SK-N-SH (cell line): ENCODE results near the gene TP53I3. TPM values are rescaled to one million over a fixed set of nuclear protein-coding genes. Genes with fewer than 3 reads are reported as not detected.
A peak's percentile ranks its signal among the peaks of the same experiment; 100 is the strongest.

Source experiments
- CTCF ChIA-PET: fragments of 300-600, 350-600 bp; formaldehyde crosslinking; extraction: SDS; loops from one replicate; lab custom pipeline; 2021; lab: Yijun Ruan, JAX
- POLR2A ChIA-PET: fragments of 350-600 bp; sonication (Branson Sonifier 250); formaldehyde crosslinking; extraction: SDS; loops from one replicate; lab custom pipeline; 2020; ENCODE audit warnings: antibody characterized with exemption, inconsistent platforms; lab: Yijun Ruan, JAX
- DNase-seq: peaks from one replicate; pipeline ENCODE4 v3.0.0; 2012
- H2AFZ ChIP-seq: fragments of 200-600 bp; sonication (generic); 2 replicates; pipeline ENCODE4 v1.8.1; 2016; ENCODE audit warnings: antibody characterized with exemption, mild to moderate bottlenecking, low read depth
- H3F3A ChIP-seq: fragments of 200-600 bp; sonication (generic); replicated peaks from 2 replicates; pipeline ENCODE3; 2016; ENCODE audit warnings: antibody characterized with exemption, mild to moderate bottlenecking; ENCODE audit not compliant: insufficient read depth
- H3K27ac ChIP-seq, 2 experiments: fragments of 200-500 bp in 1 of 2; fragments of 200-600 bp in 1 of 2; sonication (Bioruptor generic) in 1 of 2; sonication (generic), shearing (Covaris generic) in 1 of 2; 2 replicates each; pipeline versions ENCODE4 v1.5.1 to v1.6.1; 2014 to 2016; ENCODE audit warnings: low read depth in 2 of 2, inconsistent platforms in 1 of 2, low read length in 1 of 2, mild to moderate bottlenecking in 1 of 2, mixed read lengths in 1 of 2
- H3K27me3 ChIP-seq: fragments of 200-600 bp; sonication (generic), shearing (Covaris generic); 2 replicates; pipeline ENCODE4 v1.6.1; 2016; ENCODE audit warnings: mixed run types; ENCODE audit not compliant: insufficient read depth
- H3K36me3 ChIP-seq, 2 experiments: fragments of 200-500 bp in 1 of 2; fragments of 200-600 bp in 1 of 2; sonication (Bioruptor generic) in 1 of 2; sonication (generic) in 1 of 2; replicated peaks in 1 of 2; 2 replicates each; pipeline versions ENCODE3 to v1.5.1; 2014 to 2016; ENCODE audit warnings: low read length in 1 of 2, mild to moderate bottlenecking in 1 of 2; ENCODE audit not compliant: insufficient read depth in 2 of 2, control insufficient read depth in 1 of 2
- H3K4me1 ChIP-seq, 2 experiments: fragments of 200-500 bp in 1 of 2; fragments of 200-600 bp in 1 of 2; sonication (Bioruptor generic) in 1 of 2; sonication (generic), shearing (Covaris generic) in 1 of 2; 2 replicates each; pipeline versions ENCODE4 v1.5.1 to v1.6.1; 2014 to 2016; ENCODE audit warnings: low read depth in 1 of 2, low read length in 1 of 2, mixed run types in 1 of 2; ENCODE audit not compliant: insufficient read depth in 2 of 2, control insufficient read depth in 1 of 2
- H3K4me2 ChIP-seq: fragments of 200-600 bp; sonication (generic), shearing (Covaris generic); 2 replicates; pipeline ENCODE4 v1.6.1; 2017; ENCODE audit warnings: mixed run types
- H3K4me3 ChIP-seq, 2 experiments: fragments of 200-500 bp in 1 of 2; fragments of 200-600 bp in 1 of 2; sonication (Bioruptor generic) in 1 of 2; sonication (generic), shearing (Covaris generic) in 1 of 2; 2 replicates each; pipeline versions ENCODE4 v1.5.1 to v1.8.1; 2014 to 2016; ENCODE audit warnings: low read depth in 2 of 2, inconsistent platforms in 1 of 2, low read length in 1 of 2, mild to moderate bottlenecking in 1 of 2, mixed read lengths in 1 of 2, moderate library complexity in 1 of 2
- H3K79me2 ChIP-seq: fragments of 200-600 bp; sonication (generic); 2 replicates; pipeline ENCODE4 v1.8.1; 2017; ENCODE audit warnings: mild to moderate bottlenecking; ENCODE audit not compliant: insufficient read depth
- H3K9ac ChIP-seq: fragments of 200-600 bp; sonication (generic); 2 replicates; pipeline ENCODE4 v1.6.1; 2017; ENCODE audit warnings: mixed run types
- H3K9me2 ChIP-seq: fragments of 200-600 bp; sonication (generic); 2 replicates; pipeline ENCODE4 v1.6.1; 2017; ENCODE audit warnings: mixed run types
- H3K9me3 ChIP-seq: fragments of 200-600 bp; sonication (generic); 2 replicates; pipeline ENCODE4 v1.6.1; 2017; ENCODE audit warnings: mixed run types, mild to moderate bottlenecking, moderate library complexity
- H4K20me1 ChIP-seq: fragments of 200-600 bp; sonication (generic); 2 replicates; pipeline ENCODE4 v1.6.1; 2017; ENCODE audit warnings: mild to moderate bottlenecking, mixed run types; ENCODE audit not compliant: insufficient read depth
- CHD2 ChIP-seq: fragments of 150-350 bp; IDR thresholded peaks from 2 replicates; pipeline ENCODE4 v1.6.1; 2018; ENCODE audit warnings: low read length; ENCODE audit not compliant: partially characterized antibody
- ELF1 ChIP-seq: IDR thresholded peaks from 2 replicates; pipeline ENCODE4 v1.4.0; 2012
- EP300 ChIP-seq, 2 experiments: IDR thresholded peaks; 2 replicates each; pipeline versions ENCODE4 v1.4.0 to v1.6.1; 2012; ENCODE audit warnings: borderline replicate concordance in 1 of 2, low read depth in 1 of 2, low read length in 1 of 2
- FOXJ3 ChIP-seq: sonication (generic); formaldehyde crosslinking; IDR thresholded peaks from 2 replicates; pipeline ENCODE4 v1.5.1; 2020; ENCODE audit warnings: mild to moderate bottlenecking, missing genetic modification reagents
- GABPA ChIP-seq: IDR thresholded peaks from 2 replicates; pipeline ENCODE4 v1.4.0; 2012; ENCODE audit warnings: low read depth, mild to moderate bottlenecking
- JUND ChIP-seq: IDR thresholded peaks from 2 replicates; pipeline ENCODE4 v1.4.0; 2012
- MEF2A ChIP-seq: IDR thresholded peaks from 2 replicates; pipeline ENCODE4 v1.4.0; 2012; ENCODE audit warnings: low read depth, borderline replicate concordance
- MXI1 ChIP-seq: IDR thresholded peaks from 2 replicates; pipeline ENCODE4 v1.6.1; 2012; ENCODE audit warnings: mild to moderate bottlenecking, low read depth, low read length, improper control_type of control experiment
- NFIC ChIP-seq: IDR thresholded peaks from 2 replicates; pipeline ENCODE4 v1.4.0; 2012; ENCODE audit warnings: borderline replicate concordance
- RCOR1 ChIP-seq: fragments of 150-350 bp; IDR thresholded peaks from 2 replicates; pipeline ENCODE4 v1.6.1; 2017; ENCODE audit warnings: antibody characterized with exemption, low read length
- RXRA ChIP-seq: IDR thresholded peaks from 2 replicates; pipeline ENCODE4 v1.4.0; 2012; ENCODE audit warnings: low read depth, mild to moderate bottlenecking, borderline replicate concordance
- TEAD4 ChIP-seq: IDR thresholded peaks from 2 replicates; pipeline ENCODE4 v1.4.0; 2012; ENCODE audit warnings: mild to moderate bottlenecking, borderline replicate concordance; ENCODE audit not compliant: insufficient read depth
- YY1 ChIP-seq: IDR thresholded peaks from 2 replicates; pipeline ENCODE4 v1.4.0; 2012; ENCODE audit warnings: low read depth, mild to moderate bottlenecking
- WGBS: methylation state at CpG from one replicate; pipeline ENCODE4 v1.1.6; 2017; ENCODE audit warnings: low lambda C conversion rate; 5-methylcytosine and 5-hydroxymethylcytosine counted together
- polyA plus RNA-seq, 3 experiments: library from polyadenylated mRNA; depleted of rRNA; stranded (reverse); fragments of >200 nt; gene quantifications; 2 replicates each; pipeline ENCODE4 v1.2.3, GENCODE V29; 2012
- TF ChIP-seq, protein P1 (sequence below): fragments of 150-350 bp; IDR thresholded peaks from 2 replicates; pipeline ENCODE4 v1.6.1; 2016; ENCODE audit warnings: mild to moderate bottlenecking, low read depth, low read length
- TF ChIP-seq, protein P2 (sequence below): fragments of 150-350 bp; IDR thresholded peaks from 2 replicates; pipeline ENCODE4 v1.6.1; 2017; ENCODE audit warnings: antibody characterized with exemption, low read length, low read depth, borderline replicate concordance
- TF ChIP-seq, protein P3 (sequence below): IDR thresholded peaks from 2 replicates; pipeline ENCODE4 v1.4.0; 2012; ENCODE audit warnings: low read depth, borderline replicate concordance
- TF ChIP-seq, protein P4 (sequence below): fragments of 200-600 bp; sonication (generic); IDR thresholded peaks from 2 replicates; pipeline ENCODE4 v1.6.1; 2017; ENCODE audit warnings: antibody characterized with exemption, mild to moderate bottlenecking, moderate library complexity
- TF ChIP-seq, protein P5 (sequence below): IDR thresholded peaks from 2 replicates; pipeline ENCODE4 v1.4.0; 2012; ENCODE audit warnings: low read depth, borderline replicate concordance

Gene TP53I3
- polyA plus RNA-seq, 1 of the 3 experiments (the other 2 are of a cell fraction), result 110 TPM

DNA sequence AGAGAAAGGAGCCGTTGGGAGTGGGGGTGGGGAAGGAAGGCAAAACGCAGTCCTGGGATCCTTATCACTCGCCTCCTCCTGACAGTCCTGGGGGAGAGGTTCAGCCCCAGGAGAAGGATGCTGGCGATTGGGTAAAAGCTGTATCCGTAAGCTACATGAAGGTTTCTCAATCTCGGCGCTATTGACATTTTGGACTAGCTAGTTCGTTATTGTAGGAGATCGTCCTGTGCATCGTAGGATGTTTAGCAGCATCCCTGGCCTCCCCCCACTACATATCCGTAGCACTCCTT lies 511 bp upstream of the TP53I3 start:
- POLR2A ChIA-PET, result interaction anchor here (0.5 to 3.0 kb wide), 9 partner anchors 9 to 1408 kb away, joined by 3 to 66 read pairs (median 11); partner anchors contain the start of genes ATAD2B, FAM228B, ITSN2 and PFN4
- H3K27ac ChIP-seq, result peak overlapping the region; percentile 86 to 95
- no peaks in the 10 kb centered on the region for H3K9me3 ChIP-seq
- H4K20me1 ChIP-seq, result no peaks in the 10 kb centered on the region
- H3K4me2 ChIP-seq, result peak overlapping the region; percentile 87
- no peaks in the 10 kb centered on the region for H3K9me2 ChIP-seq
- peak overlapping the region; percentile 95 for H2AFZ ChIP-seq
- 49% methylated on average over 11 of the region's 11 CpGs for WGBS
- CTCF ChIA-PET, result interaction anchor here (0.8 to 5.8 kb wide), 39 partner anchors 9 to 742 kb away, joined by 3 to 75 read pairs (median 5); partner anchors contain the start of genes ATAD2B, FAM228B, FKBP1B and ITSN2
- TF ChIP-seq GABPA (no peak), RXRA (no peak), TEAD4 (no peak), MXI1 (no peak), JUND (no peak), EP300 (IDR thresholded peaks at IDR 0.05; ENCODE audit: borderline replicate concordance in 1 of 2, low read depth in 1 of 2, low read length in 1 of 2) (no peak), NFIC (no peak)
- TF ChIP-seq, protein P1, sequence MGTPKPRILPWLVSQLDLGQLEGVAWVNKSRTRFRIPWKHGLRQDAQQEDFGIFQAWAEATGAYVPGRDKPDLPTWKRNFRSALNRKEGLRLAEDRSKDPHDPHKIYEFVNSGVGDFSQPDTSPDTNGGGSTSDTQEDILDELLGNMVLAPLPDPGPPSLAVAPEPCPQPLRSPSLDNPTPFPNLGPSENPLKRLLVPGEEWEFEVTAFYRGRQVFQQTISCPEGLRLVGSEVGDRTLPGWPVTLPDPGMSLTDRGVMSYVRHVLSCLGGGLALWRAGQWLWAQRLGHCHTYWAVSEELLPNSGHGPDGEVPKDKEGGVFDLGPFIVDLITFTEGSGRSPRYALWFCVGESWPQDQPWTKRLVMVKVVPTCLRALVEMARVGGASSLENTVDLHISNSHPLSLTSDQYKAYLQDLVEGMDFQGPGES, result no peak
- H3K4me1 ChIP-seq, result peaks cover 0 to 21% of the 10 kb centered on the region in 2 experiments; a peak in 2 of 4 replicates
- DNase-seq, result no peak
- H3K36me3 ChIP-seq, result peaks cover 20 to 27% of the 10 kb centered on the region in 2 experiments
- peak overlapping the region; percentile 66 to 72 for H3K4me3 ChIP-seq
- H3K79me2 ChIP-seq, result peaks cover 13% of the 10 kb centered on the region; the same call in 1 of the 2 replicates
- peaks cover 29% of the 10 kb centered on the region for H3F3A ChIP-seq
- H3K9ac ChIP-seq, result peak overlapping the region; percentile 82
- H3K27me3 ChIP-seq, result no peaks in the 10 kb centered on the region

DNA sequence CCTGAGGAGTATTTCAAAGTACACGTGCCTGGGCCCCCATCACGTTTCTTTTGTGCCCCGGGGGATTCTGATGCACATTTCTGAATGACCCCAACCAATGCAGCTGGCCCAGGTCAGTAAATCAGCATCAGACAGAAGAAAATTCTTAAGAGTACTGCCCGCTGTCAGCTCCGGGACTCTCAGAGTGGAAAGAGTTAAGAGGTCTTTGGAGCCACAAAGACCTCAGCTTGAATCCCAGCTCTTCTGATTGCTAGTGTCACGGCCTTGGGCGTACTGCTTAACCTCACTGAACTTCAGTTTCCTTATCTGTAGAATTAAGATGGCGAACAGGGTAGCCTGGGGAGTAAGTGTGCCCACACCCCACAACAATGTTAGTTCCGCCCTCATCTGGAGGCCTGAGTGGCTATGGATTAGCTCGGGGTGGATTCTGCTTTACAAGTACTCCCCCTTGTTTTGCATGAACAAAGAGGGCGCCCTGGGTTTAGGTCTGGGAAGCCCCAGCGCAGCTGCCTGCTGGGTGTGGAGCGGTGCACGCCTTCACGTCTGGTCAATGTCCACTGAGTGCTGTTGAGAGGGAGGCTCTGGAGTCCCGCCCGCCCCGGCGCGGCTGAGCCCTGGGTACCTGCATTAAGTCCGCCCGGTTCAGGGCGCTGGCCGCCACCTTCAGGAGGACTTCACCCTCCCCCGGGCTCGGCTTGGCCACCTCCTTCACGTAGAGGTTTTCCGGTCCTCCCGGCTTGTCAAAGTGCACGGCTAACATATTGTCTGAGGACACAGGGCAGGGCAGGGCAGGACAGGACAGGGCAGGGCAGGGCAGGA lies 858 bp downstream of the TP53I3 start:
- no peaks in the 10 kb centered on the region for H3K9me3 ChIP-seq
- H4K20me1 ChIP-seq, result no peaks in the 10 kb centered on the region
- H3K79me2 ChIP-seq, result peaks cover 13% of the 10 kb centered on the region; the same call in 1 of the 2 replicates
- H2AFZ ChIP-seq, result peak overlapping the region; percentile 95
- 3% methylated on average over 25 of the region's 30 CpGs for WGBS
- peaks cover 29 to 38% of the 10 kb centered on the region in 2 experiments for H3K36me3 ChIP-seq
- peak overlapping the region; percentile 87 for H3K4me2 ChIP-seq
- peak overlapping the region; percentile 86 to 95 for H3K27ac ChIP-seq
- DNase-seq, result peak; percentile 89
- ChIA-PET POLR2A (interaction anchor here (0.6 to 3.0 kb wide), 20 partner anchors 7 to 1207 kb away, joined by 3 to 66 read pairs (median 5); partner anchors contain the start of genes ATAD2B, CENPO, FAM228B and FKBP1B), CTCF (interaction anchor here (0.6 to 5.8 kb wide), 70 partner anchors 8 to 902 kb away, joined by 3 to 75 read pairs (median 4); partner anchors contain the start of genes ATAD2B, CENPO, FAM228B and FKBP1B)
- peak overlapping the region; percentile 82 for H3K9ac ChIP-seq
- peaks cover 32% of the 10 kb centered on the region for H3F3A ChIP-seq
- H3K27me3 ChIP-seq, result no peaks in the 10 kb centered on the region
- H3K9me2 ChIP-seq, result no peaks in the 10 kb centered on the region
- H3K4me1 ChIP-seq, result peaks cover 0 to 21% of the 10 kb centered on the region in 2 experiments; a peak in 2 of 4 replicates
- H3K4me3 ChIP-seq, result peak overlapping the region; percentile 66 to 72
- TF ChIP-seq YY1 (peak; percentile 87; the same call in 1 of the 2 replicates), CHD2 (peak; percentile 49), ELF1 (no peak), FOXJ3 (CRISPR knock-in tag) (no peak; the same call in none of the 2 replicates), EP300 (IDR thresholded peaks at IDR 0.05; ENCODE audit: borderline replicate concordance in 1 of 2, low read depth in 1 of 2, low read length in 1 of 2) (peak in 1 of 2 experiments; percentile 12; a peak in 2 of 4 replicates), MEF2A (no peak), TEAD4 (no peak), RCOR1 (no peak; the same call in 1 of the 2 replicates)
- TF ChIP-seq, protein P2, sequence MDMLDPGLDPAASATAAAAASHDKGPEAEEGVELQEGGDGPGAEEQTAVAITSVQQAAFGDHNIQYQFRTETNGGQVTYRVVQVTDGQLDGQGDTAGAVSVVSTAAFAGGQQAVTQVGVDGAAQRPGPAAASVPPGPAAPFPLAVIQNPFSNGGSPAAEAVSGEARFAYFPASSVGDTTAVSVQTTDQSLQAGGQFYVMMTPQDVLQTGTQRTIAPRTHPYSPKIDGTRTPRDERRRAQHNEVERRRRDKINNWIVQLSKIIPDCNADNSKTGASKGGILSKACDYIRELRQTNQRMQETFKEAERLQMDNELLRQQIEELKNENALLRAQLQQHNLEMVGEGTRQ, result no peak
- TF ChIP-seq, protein P3, sequence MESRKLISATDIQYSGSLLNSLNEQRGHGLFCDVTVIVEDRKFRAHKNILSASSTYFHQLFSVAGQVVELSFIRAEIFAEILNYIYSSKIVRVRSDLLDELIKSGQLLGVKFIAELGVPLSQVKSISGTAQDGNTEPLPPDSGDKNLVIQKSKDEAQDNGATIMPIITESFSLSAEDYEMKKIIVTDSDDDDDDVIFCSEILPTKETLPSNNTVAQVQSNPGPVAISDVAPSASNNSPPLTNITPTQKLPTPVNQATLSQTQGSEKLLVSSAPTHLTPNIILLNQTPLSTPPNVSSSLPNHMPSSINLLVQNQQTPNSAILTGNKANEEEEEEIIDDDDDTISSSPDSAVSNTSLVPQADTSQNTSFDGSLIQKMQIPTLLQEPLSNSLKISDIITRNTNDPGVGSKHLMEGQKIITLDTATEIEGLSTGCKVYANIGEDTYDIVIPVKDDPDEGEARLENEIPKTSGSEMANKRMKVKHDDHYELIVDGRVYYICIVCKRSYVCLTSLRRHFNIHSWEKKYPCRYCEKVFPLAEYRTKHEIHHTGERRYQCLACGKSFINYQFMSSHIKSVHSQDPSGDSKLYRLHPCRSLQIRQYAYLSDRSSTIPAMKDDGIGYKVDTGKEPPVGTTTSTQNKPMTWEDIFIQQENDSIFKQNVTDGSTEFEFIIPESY, result no peak
- TF ChIP-seq, protein P4, sequence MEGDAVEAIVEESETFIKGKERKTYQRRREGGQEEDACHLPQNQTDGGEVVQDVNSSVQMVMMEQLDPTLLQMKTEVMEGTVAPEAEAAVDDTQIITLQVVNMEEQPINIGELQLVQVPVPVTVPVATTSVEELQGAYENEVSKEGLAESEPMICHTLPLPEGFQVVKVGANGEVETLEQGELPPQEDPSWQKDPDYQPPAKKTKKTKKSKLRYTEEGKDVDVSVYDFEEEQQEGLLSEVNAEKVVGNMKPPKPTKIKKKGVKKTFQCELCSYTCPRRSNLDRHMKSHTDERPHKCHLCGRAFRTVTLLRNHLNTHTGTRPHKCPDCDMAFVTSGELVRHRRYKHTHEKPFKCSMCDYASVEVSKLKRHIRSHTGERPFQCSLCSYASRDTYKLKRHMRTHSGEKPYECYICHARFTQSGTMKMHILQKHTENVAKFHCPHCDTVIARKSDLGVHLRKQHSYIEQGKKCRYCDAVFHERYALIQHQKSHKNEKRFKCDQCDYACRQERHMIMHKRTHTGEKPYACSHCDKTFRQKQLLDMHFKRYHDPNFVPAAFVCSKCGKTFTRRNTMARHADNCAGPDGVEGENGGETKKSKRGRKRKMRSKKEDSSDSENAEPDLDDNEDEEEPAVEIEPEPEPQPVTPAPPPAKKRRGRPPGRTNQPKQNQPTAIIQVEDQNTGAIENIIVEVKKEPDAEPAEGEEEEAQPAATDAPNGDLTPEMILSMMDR, result no peak
- TF ChIP-seq, protein P5, sequence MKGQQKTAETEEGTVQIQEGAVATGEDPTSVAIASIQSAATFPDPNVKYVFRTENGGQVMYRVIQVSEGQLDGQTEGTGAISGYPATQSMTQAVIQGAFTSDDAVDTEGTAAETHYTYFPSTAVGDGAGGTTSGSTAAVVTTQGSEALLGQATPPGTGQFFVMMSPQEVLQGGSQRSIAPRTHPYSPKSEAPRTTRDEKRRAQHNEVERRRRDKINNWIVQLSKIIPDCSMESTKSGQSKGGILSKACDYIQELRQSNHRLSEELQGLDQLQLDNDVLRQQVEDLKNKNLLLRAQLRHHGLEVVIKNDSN, result 0 out of 2 replicates have a peak, but pooled peaks have one; percentile 13
